Dermis lymphatic vessel endothelial cell (primary cell): Measurements from ENCODE around the gene PCDHB6. TPM values are rescaled to one million over a fixed set of nuclear protein-coding genes. Genes with fewer than 3 reads are reported as not detected.

ENCODE experiments used
- total RNA-seq: library from RNA; depleted of rRNA; stranded (reverse); fragments of >200 nt; gene quantifications from 2 replicates; pipeline ENCODE4 v1.2.1, GENCODE V29; 2014

Gene PCDHB6
- total RNA-seq = 0.09 and 0.11 TPM in 2 replicates

DNA sequence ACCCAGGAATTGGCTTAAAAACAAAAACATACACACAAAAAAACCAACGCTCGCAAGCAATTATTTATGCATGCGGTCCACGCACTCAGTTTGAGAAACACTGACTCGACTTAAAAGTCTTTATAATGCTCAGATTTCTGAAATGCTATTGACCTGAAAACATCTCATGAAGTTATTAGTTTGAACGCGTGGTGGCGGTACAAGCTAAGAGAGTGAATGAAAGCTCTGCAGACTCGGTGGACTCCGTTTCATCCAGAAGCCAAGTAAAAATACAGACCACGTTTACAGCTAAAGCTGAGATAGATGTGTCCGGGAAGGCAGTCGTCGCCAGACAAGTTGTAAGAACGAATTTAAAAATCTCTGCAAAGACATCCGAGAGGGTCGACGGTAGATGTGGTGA is at the start of gene PCDHB6:
PCDHB6 (plus strand) TSS at position 246 of the 400 bp plus-strand sequence. CDS start 201 bp downstream, outside the sequence.

DNA sequence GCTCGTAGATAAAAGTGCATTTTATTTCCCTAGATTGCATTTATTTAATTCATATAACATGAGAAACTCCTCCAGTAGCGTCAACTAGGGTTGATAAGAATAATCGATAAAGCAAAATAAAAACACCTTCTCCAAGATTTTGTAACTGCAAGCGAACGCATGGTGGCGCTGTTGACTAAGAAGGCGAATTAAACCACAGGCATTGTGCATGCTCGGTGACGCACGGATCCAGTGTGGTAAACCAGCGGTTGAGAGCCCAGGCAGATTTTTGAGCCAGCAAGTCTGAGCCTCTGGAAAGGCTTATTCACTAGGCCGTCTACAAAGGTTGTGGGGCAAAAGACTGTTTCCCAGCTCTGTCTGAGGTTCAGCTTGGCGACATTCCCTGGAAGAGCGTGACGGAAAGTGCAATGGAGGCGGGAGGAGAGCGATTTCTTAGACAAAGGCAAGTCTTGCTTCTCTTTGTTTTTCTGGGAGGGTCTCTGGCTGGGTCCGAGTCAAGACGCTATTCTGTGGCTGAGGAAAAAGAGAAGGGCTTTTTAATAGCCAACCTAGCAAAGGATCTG is 49.5 kb upstream of the PCDHB6 start, which contains the start of gene PCDHB3:
PCDHB3 (plus strand) TSS at position 231 of the 563 bp plus-strand sequence; CDS start at position 408, 177 bp downstream.

DNA sequence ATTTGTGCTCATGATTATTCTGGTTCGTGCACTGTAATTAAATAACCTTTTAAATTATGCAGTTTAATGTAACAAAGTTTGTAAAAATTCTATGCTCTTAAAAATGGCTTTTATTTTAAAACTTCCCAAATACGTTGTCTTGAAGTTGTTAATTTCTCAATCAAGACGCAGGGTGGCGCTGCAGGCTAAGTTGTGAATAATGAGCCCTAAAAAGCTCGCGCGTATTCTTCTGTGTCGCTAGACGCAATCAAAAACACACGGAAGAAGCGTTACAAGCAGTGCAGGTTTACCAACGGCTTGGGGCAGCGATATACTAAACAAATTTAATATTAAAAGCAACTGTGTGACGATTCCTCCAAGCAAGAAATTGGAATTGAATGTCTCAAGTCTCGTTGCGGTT is 28.3 kb upstream of the PCDHB6 start, which contains the start of gene PCDHB4:
PCDHB4 (plus strand) TSS at position 256 of the 400 bp plus-strand sequence. CDS start 181 bp downstream, outside the sequence.

DNA sequence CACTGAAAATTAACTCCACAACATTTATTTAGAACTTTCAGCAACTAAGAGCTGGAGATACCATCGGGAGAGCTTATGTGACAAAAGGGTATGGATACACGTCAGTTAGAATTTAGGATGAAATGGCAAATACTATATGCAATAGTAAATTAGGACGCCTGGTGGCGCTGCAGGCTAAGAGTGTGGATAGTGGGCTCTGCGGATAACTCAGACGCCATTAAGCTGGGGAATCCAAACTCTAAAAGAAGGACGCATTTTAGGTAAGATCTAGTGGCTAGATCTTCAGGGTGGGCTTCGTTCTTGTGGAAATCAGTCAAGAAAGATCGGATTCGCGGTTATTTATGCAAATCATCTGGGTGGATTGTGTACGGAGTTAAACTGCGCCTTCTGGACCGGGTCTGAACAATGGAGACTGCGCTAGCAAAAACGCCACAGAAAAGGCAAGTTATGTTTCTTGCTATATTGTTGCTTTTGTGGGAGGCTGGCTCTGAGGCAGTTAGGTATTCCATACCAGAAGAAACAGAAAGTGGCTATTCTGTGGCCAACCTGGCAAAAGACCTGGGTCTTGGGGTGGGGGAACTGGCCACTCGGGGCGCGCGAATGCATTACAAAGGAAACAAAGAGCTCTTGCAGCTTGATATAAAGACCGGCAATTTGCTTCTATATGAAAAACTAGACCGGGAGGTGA is 14.7 kb upstream of the PCDHB6 start, which contains the start of gene PCDHB5:
PCDHB5 (plus strand) TSS at position 177 of the 688 bp plus-strand sequence; CDS start at position 406, 229 bp downstream.

DNA sequence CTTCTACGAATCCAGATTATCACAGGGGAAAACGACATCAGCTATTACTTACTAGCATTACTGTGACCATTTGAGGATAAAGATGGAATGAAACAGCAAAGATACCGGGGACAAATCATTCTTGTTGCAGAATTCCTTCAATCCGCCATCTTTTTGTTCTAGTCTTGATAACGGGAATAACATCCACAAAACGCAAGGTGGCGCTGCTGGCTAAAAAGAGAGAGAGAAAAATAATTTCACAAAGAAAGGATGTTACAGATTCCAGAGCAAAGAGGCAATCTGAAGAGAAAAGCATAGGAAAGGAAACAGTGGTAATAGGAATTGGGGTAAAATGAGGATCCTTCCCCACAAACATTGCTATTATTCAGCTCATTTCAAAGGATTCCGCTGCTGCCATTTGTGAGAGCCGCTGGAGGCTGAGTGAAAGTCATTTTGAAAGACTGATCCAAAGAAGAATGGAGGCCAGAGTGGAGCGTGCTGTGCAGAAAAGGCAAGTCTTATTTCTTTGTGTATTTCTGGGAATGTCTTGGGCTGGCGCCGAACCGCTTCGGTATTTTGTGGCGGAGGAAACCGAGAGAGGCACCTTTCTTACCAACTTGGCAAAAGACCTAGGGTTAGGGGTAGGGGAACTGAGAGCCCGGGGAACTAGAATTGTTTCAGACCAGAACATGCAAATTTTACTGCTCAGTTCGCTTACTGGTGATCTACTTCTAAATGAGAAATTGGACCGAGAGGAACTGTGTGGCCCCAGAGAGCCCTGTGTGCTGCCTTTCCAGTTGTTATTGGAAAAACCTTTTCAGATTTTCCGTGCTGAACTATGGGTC is 22.7 kb downstream of the PCDHB6 start, which contains the start of gene PCDHB7:
PCDHB7 (plus strand) TSS at position 264 of the 824 bp plus-strand sequence; CDS start at position 456, 192 bp downstream.

DNA sequence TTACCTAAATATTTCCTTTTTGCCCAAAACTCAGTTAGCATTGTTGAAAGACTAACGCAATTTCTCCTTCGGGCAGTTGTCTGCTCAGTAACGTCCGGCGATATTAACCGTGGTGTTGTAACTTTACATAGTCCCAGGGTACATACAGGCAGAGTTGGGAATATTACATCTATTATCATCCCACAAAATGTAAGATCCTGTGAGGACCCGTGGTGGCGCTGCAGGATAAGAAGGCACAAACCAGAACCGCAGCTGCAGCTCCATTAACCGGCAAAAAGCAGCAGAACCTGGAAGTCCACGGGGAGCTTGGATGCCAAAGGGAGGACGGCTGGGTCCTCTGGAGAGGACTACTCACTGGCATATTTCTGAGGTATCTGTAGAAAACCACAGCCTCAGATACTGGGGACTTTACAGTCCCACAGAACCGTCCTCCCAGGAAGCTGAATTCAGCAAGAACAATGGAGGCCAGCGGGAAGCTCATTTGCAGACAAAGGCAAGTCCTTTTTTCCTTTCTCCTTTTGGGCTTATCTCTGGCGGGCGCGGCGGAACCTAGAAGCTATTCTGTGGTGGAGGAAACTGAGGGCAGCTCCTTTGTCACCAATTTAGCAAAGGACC is 27.8 kb downstream of the PCDHB6 start, which contains the start of gene PCDHB8:
PCDHB8 (plus strand) TSS at position 214 of the 615 bp plus-strand sequence; CDS start at position 459, 245 bp downstream.

DNA sequence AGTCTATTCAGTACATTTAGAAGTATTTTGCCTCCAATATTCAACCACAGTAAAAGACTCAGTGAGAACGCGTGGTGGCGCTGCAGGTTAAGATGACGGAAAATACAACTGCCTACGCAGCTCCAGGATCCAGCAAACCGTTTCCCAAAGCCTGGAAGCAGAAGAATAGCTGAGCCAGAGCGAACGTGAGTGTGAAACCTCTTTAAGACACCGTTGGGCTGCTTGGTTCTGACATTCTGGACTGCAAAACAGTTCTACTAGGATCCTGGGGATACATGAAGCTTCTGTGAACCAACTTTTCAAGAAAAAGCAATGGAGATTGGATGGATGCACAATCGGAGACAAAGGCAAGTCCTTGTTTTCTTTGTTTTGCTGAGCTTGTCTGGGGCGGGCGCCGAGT is 32.4 kb downstream of the PCDHB6 start, which contains the start of gene PCDHB16:
PCDHB16 (plus strand) TSS at position 140 of the 400 bp plus-strand sequence; CDS start at position 313, 173 bp downstream.

DNA sequence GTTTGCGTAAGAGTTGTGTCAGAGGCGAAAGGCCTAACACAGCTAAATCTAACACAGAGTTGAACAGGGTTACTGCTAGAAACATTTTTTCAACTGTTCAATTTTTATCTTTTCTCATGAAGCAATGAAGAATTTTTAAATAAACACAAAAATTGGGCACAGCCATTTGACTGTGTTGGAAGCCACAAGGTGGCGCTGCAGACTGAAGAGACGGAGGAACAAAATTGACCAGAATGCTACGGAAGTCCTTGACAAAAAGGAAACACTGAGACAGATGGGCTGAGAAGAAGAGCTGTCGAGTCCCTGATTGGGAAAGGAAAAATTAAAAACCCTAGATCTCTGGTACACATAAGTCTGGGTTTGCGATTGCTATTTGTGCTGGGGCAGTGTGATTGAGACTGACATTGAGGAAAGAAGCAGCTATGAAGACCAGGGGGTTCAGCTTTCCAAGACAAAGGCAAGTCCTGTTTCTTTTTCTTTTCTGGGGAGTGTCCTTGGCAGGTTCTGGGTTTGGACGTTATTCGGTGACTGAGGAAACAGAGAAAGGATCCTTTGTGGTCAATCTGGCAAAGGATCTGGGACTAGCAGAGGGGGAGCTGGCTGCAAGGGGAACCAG is 37.1 kb downstream of the PCDHB6 start, which contains the start of gene PCDHB9:
PCDHB9 (plus strand) TSS at position 265 of the 616 bp plus-strand sequence; CDS start at position 423, 158 bp downstream.

DNA sequence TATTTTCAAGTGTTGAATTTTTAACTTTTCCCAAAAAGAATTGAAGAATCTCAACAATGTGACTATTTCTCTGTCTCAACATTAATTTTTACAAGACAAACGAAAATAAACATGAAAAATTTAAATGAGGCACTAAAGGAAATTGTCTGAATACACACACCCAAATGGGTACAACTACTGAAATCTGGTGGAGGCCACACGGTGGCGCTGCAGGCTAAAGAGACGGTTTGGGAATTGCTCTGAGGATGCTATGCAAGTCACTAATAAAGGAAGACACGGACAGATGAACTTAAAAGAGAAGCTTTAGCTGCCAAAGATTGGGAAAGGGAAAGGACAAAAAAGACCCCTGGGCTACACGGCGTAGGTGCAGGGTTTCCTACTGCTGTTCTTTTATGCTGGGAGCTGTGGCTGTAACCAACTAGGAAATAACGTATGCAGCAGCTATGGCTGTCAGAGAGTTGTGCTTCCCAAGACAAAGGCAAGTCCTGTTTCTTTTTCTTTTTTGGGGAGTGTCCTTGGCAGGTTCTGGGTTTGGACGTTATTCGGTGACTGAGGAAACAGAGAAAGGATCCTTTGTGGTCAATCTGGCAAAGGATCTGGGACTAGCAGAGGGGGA is 42.4 kb downstream of the PCDHB6 start, which contains the start of gene PCDHB10:
PCDHB10 (plus strand) TSS at position 244 of the 616 bp plus-strand sequence; CDS start at position 444, 200 bp downstream.

DNA sequence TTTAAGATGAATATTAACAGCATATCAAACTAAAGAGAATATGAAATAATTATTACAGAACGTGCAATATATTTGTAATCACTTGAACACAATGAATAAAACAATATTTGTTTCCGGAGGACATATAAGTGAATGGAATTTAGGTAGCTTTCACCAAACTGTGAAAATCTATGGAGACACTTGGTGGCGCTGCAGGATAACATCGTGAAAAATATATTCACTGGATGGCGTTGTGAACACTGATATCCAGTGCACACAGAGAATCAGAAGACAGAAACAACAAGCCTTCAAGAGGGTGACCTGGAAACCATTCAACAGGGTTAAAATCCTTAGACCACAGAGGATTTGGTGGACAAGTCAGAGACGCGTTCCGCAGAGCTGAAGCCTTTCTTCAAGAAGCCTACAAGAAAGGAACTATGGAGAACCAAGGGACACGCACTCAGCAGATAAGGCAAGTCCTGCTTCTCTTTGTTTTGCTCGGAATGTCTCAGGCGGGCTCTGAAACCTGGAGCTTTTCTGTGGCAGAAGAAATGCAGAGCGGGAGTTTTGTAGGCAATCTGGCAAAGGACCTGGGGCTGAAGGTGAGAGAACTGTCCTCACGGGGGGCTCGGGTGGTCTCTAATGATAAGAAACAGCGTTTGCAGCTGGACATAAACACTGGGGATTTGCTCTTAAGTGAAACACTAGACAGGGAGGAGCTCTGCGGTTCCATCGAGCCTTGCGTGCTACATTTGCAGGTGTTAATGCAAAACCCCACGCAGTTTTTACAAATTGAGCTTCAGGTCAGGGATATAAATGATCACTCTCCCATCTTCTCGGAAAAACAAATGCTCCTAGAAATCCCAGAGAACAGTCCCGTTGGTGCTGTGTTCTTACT is 49.7 kb downstream of the PCDHB6 start, which contains the start of gene PCDHB11:
PCDHB11 (plus strand) TSS at position 269 of the 877 bp plus-strand sequence; CDS start at position 417, 148 bp downstream.

Other genes starting within 250 kb of the PCDHB6 start
- gene PCDHAC1, start 223.8 kb upstream of the PCDHB6 start, total RNA-seq = 0.09 and 0.11 TPM in 2 replicates
- 0.11 and 0.17 TPM in 2 replicates for gene PCDHAC2, start 183.6 kb upstream of the PCDHB6 start, total RNA-seq
- gene PCDHB1, start 98.7 kb upstream of the PCDHB6 start, total RNA-seq = not detected in 2 replicates
- gene PCDHB2, start 55.4 kb upstream of the PCDHB6 start, total RNA-seq = 0.22 and 1.7 TPM in 2 replicates
- gene PCDHB3, start 49.6 kb upstream of the PCDHB6 start, total RNA-seq = 0.22 and 0.69 TPM in 2 replicates
- 0.09 and 0.22 TPM in 2 replicates for gene PCDHB4, start 28.2 kb upstream of the PCDHB6 start, total RNA-seq
- 0.43 and 0.87 TPM in 2 replicates for gene PCDHB5, start 14.9 kb upstream of the PCDHB6 start, total RNA-seq
- gene PCDHB7, start 22.6 kb downstream of the PCDHB6 start, total RNA-seq = 0.87 and 1.8 TPM in 2 replicates
- 0.43 and 0.65 TPM in 2 replicates for gene PCDHB8, start 27.7 kb downstream of the PCDHB6 start, total RNA-seq
- gene PCDHB16, start 32.3 kb downstream of the PCDHB6 start, total RNA-seq = 0.33 and 0.69 TPM in 2 replicates
- gene PCDHB9, start 37.1 kb downstream of the PCDHB6 start, total RNA-seq = 0.22 and 0.26 TPM in 2 replicates
- gene PCDHB10, start 42.3 kb downstream of the PCDHB6 start, total RNA-seq = 0.98 and 1.0 TPM in 2 replicates
- gene PCDHB11, start 49.6 kb downstream of the PCDHB6 start, total RNA-seq = 0.43 and 0.77 TPM in 2 replicates
- 0.33 and 0.60 TPM in 2 replicates for gene PCDHB12, start 58.7 kb downstream of the PCDHB6 start, total RNA-seq
- 1.1 and 1.3 TPM in 2 replicates for gene PCDHB13, start 63.9 kb downstream of the PCDHB6 start, total RNA-seq
- 0.86 and 0.98 TPM in 2 replicates for gene PCDHB14, start 73.3 kb downstream of the PCDHB6 start, total RNA-seq
- gene PCDHB15, start 95.3 kb downstream of the PCDHB6 start, total RNA-seq = 0.43 and 0.86 TPM in 2 replicates
- gene SLC25A2, start 154.0 kb downstream of the PCDHB6 start, total RNA-seq = 0.09 and 0.22 TPM in 2 replicates
- gene TAF7, start 170.7 kb downstream of the PCDHB6 start, total RNA-seq = 78.7 and 81.5 TPM in 2 replicates
- gene PCDHGA1, start 180.5 kb downstream of the PCDHB6 start, total RNA-seq = 0.34 and 0.43 TPM in 2 replicates
- 0.86 and 1.1 TPM in 2 replicates for gene PCDHGA2, start 188.7 kb downstream of the PCDHB6 start, total RNA-seq
- 0.54 and 0.69 TPM in 2 replicates for gene PCDHGA3, start 193.8 kb downstream of the PCDHB6 start, total RNA-seq
- gene PCDHGB1, start 200.0 kb downstream of the PCDHB6 start, total RNA-seq = 0.76 and 1.6 TPM in 2 replicates
- gene PCDHGA4, start 205.0 kb downstream of the PCDHB6 start, total RNA-seq = 2.0 and 2.6 TPM in 2 replicates
- 1.3 and 2.7 TPM in 2 replicates for gene PCDHGB2, start 209.9 kb downstream of the PCDHB6 start, total RNA-seq
- 0.43 and 0.77 TPM in 2 replicates for gene PCDHGA5, start 214.1 kb downstream of the PCDHB6 start, total RNA-seq
- gene PCDHGB3, start 220.2 kb downstream of the PCDHB6 start, total RNA-seq = 2.6 and 4.3 TPM in 2 replicates
- 2.4 and 2.9 TPM in 2 replicates for gene PCDHGA6, start 223.8 kb downstream of the PCDHB6 start, total RNA-seq
- gene PCDHGA7, start 232.7 kb downstream of the PCDHB6 start, total RNA-seq = 0.65 and 1.4 TPM in 2 replicates
- gene PCDHGB4, start 237.6 kb downstream of the PCDHB6 start, total RNA-seq = 6.7 and 11.3 TPM in 2 replicates
- gene PCDHGA8, start 242.6 kb downstream of the PCDHB6 start, total RNA-seq = 0.54 and 1.5 TPM in 2 replicates
- 8.3 and 11.8 TPM in 2 replicates for gene PCDHGB5, start 247.9 kb downstream of the PCDHB6 start, total RNA-seq